Activated gamma-delta T cell treated with anti-CD3 and anti-CD28 coated beads, Interleukin-2, amount 50 U/mL, for 16 hours (primary cell): ENCODE results near the gene DDX59.

Experiments
- DNase-seq: peaks from one replicate; pipeline ENCODE4 v3.0.0-alpha.2; 2020; ENCODE audit warnings: low read depth

DDX59 gene

GRCh38 chr1:200669314-200670241 is at the start of gene DDX59:
Gene DDX59 (minus strand): TSS chr1:200669907. CDS start chr1:200666740, 3,167 bp downstream.
- peak; percentile 78 for DNase-seq

- DNase-seq: no peak
These were observed 44.9 kb upstream of the DDX59 start for GRCh38 chr1:200714504-200715187.

- no peak for DNase-seq
These were observed 40.5 kb upstream of the DDX59 start for GRCh38 chr1:200710166-200710565.

DNA sequence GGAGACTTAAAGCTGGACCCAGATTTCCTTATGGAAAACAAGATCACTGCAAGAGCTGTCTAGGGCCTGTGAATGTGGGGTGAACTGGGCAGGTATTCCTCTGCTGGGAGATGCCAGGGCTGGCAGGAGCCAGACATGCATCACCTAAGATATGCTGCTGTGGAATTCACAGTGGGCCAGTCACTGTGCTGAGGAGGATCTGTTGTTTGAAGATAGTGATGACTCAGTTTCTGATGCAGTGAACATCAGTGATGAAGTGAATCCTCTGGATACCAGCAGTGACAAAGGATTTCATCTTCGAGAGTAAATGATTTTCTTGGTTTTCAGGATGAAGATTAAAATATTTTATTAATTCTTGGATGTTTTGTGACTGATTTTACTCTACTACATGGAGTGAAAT is 39.1 kb upstream of the DDX59 start:
- DNase-seq: no peak

DNA sequence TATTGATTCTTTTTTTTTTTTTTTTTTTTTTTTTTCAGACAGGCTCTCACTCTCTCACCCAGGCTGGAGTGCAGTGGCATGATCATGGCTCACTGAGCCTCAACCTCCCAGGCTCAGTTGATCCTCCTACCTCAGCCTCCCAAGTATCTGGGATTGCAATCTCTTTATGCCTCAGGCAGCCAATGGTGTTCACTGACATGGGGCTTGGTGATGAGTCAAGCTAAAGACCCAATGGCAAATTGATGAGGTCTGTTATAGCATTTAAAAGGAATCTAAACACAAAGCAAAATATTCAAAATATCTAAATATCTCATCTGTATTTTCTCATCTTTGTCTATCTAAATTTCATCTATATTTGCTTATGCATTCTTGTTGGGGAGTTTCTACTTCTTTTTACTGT is 38.5 kb upstream of the DDX59 start:
- DNase-seq: no peak

GRCh38 chr1:200707116-200707515 is 37.4 kb upstream of the DDX59 start:
- DNase-seq: no peak

GRCh38 chr1:200706111-200706814 is 36.6 kb upstream of the DDX59 start:
- no peak for DNase-seq

- DNase-seq: no peak
These were observed 35.3 kb upstream of the DDX59 start for GRCh38 chr1:200704986-200705500.

DNA sequence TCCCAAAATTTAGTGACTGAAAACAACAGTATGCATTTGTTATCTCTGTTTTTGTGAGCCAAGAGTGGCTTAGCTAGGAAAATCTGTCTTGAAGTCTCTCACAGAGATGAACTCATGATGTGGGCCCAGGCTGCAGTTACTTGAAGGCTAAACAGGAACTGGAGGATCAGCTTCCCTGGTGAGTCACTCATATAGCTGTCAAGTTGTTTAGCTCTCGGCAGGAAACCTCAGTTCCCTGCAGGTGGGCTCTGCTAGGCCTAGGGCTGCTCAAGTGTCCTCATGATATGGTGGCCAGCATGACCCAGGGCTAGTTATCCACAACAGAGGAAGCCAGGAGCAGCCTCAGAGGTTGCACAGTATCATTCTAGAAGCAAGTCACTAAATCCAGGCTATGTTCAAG is 30.2 kb upstream of the DDX59 start:
- DNase-seq: no peak

DNA sequence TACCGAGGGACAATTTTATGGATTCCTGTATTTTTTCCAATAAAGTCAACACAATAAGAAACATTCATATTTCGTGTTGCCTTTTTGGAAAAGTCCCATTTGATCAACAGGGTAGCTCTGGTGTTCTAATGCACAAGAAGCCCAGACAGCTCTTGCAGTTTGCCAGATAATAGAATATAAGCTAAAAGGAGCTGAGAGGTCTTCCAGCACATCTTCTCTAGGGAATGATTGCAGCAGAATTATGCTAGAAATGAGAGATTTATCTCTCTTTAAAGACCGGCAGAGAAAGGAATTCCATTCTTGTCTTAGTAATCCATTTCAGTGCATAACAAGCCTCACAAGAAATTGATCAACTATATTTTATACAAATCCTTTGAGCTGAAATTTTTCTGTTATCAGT is 25.0 kb upstream of the DDX59 start:
- no peak for DNase-seq

- no peak for DNase-seq
These were observed 23.6 kb upstream of the DDX59 start for GRCh38 chr1:200693327-200693726.

- DNase-seq: no peak
These were observed 22.6 kb upstream of the DDX59 start for GRCh38 chr1:200692316-200692715.

- no peak for DNase-seq
These were observed 16.9 kb upstream of the DDX59 start for GRCh38 chr1:200686620-200687019.

DNA sequence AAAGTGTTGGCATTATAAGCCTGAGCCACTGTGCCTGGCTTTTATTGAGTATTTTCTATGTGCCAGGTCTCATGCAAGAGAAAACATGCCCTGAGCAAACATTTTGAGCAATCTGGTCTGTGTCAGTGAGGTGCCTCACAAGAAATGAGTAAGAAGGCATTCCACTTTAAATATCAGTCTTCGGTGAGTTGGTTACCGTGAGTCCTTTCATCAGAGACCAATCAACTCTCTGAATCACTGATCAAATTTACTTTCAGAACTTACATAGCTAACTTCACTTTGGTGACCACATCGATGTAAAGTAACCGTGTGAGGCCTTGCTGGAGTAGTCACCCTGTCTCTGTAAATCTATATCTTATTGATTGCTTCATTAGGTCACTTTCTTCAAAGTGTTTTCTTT is 14.3 kb upstream of the DDX59 start:
- DNase-seq: no peak

DNA sequence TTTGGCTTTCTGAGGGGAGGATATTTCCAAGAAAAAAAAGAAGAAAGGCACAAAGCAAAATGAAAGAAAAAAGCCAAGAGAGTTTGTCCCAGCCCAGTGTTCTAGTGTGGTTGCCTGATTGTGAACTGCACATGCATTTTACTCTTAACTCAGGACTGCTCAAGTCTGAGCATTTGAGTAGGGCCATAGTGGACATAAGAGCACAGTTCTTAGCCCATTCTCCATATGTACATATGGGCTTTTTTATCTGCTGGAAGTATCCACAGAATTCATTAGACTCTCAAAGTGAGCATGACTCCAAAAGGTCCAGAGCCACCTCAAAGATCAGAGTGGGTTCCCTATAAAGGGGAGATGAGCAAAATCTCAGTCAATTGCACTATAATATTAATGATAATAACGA is 13.6 kb upstream of the DDX59 start:
- DNase-seq: no peak

GRCh38 chr1:200681231-200681630 is 11.5 kb upstream of the DDX59 start:
- no peak for DNase-seq

DNA sequence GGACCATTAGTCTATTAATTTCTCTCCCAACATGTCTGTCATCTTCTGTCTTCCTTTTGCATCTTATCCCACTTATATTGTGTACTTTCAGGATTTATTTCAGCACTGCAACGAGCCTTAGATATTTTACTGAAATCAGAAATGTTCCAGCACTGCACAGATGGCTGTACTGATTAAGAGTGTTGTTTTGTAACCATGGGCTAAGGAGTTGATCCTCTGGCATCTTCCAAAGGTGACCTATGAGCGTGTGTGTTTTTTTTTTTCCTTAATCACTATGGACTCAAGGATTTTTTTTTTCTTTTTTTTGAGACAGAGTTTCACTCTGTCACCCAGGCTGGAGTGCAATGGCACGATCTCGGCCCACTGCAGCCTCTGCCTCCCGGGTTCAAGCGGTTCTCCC is 7.1 kb upstream of the DDX59 start:
- DNase-seq: no peak

DNA sequence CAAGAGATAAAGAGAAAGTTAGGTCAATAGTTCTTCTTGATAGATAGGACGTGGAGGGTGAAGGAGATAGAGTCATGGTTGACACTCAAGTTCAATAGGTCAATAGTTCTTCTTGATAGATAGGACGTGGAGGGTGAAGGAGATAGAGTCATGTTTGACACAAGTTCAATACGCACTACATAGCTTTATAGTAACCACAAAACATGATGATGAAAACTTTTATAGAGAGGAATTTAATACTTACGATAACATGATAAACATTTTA is 5.8 kb upstream of the DDX59 start:
- DNase-seq: no peak

DNA sequence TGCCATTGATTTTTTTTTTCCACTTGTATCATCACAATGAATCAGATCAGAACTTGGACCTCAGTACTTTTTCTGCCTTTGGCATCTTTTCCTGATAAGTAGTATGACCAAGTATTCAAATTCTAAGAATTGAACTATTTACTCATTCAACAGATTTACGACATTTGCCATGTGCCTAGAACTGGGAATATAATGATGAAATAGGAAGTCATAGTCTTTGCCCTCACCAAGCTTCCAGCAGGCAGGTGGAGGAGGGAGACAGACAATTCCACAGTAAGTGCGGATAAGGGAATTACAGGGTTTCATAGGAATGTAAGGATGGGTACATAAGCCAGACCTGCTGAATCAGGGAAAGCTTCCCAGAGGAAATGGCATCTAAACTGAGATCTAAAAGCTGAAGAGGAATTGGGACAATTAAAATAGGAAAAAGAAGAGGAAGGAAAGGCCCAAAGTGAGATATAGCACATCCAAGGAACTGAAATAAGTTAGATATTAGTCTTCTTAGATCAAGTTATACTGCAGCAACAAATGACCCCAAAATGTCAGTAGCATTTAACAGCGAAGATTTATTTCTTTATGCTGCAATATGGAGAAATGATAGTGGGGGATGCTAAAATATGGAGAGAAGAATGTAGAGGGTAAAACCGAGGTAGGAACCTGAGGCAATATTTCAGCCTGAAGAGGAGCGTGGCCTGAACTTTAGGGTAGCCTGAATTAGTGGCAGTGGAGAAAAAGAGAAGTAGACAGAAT is 5.3 kb upstream of the DDX59 start:
- DNase-seq: no peak

DNA sequence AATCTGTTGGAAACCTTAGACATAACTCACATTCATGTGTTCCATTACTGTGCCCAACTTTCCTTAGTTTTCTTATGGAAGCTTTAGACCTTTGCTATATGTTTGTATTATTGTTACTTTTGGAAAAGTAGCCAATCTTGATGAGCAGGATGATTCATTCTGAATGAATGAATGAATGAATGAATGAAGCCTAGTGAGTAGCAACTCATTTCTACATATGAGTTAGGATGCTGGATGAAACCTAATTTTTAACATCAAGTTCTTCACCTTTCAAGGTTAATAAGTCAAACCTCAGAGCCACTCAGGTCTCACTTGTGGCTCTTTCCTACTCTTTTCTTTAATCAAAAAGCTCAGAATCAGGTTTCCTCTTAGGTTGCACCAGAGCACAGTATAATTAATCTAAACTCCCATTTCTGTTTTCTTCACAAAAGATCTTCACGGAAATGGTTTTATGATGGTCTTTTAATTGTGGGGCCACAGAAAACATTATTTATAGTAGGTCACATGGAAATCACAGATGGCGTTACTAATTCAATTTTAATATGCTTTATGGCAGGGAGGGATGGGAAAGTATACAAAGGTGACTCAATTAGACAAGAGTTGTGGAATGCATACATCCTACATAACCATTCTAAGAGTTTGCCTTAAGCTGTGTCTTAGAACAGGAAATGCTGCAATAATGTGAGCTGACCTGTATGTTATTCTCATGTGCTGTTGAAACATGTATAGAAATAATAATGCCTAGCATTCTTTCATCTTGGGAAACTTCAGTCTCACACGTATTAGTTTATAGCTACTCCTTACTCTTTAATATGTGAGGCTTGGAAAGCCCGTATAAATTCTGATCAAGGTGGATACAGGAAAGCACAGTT is 4.5 kb upstream of the DDX59 start:
- DNase-seq: no peak

- no peak for DNase-seq
These were observed 1.6 kb upstream of the DDX59 start for GRCh38 chr1:200671235-200671786.
